ENCODE data around the gene MRPL9. TPM values are rescaled to one million over a fixed set of nuclear protein-coding genes. Genes with fewer than 3 reads are reported as not detected.

Gene MRPL9
- total RNA-seq, 1 donor from 2014 or later, result 59.9 TPM

DNA sequence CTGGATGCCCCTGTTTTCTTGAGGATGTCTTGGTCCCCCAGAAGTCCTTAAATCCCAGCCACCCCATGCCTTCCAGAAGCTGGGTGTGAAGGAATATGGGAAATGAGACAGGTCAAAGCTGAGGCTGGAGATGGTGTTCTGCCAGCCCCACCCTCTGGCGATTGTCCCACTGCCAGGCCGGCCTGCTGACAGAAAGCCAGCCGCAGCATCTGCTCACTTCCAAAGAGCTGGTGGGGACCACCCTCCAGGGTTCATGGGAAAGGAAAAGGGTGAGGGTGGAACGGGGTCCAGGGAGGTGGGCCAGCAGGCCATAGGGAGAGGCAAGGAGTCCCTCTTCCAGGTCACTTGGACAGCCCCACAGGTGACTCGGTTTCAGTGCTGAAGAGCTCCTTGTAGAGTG lies 43.8 kb upstream of the MRPL9 start:
- H3K4me1 ChIP-seq, result no peaks in the 10 kb centered on the region
- H3K36me3 ChIP-seq, result no peaks in the 10 kb centered on the region
- intact Hi-C loops (cut with DNase I), result no loop called here
- DNase-seq (no peak), ATAC-seq (no peak)
- H3K27ac ChIP-seq, result no peak overlapping the region
- no peak for TF ChIP-seq CTCF (IDR thresholded peaks at IDR 0.05)
- no peak overlapping the region for H3K4me3 ChIP-seq
- no peaks in the 10 kb centered on the region for H3K9me3 ChIP-seq
- no peaks in the 10 kb centered on the region for H3K27me3 ChIP-seq (ENCODE audit: low read depth)

GRCh38 chr1:151806170-151806569 lies 42.9 kb upstream of the MRPL9 start:
- H3K9me3 ChIP-seq, result no peaks in the 10 kb centered on the region
- no peaks in the 10 kb centered on the region for H3K27me3 ChIP-seq (ENCODE audit: low read depth)
- H3K36me3 ChIP-seq, result no peaks in the 10 kb centered on the region
- no peaks in the 10 kb centered on the region for H3K4me1 ChIP-seq
- no peak for ATAC-seq
- intact Hi-C loops (cut with DNase I), result no loop called here
- no peak for TF ChIP-seq CTCF (IDR thresholded peaks at IDR 0.05)
- no peak for DNase-seq
- H3K4me3 ChIP-seq, result no peak overlapping the region
- H3K27ac ChIP-seq, result no peak overlapping the region

DNA sequence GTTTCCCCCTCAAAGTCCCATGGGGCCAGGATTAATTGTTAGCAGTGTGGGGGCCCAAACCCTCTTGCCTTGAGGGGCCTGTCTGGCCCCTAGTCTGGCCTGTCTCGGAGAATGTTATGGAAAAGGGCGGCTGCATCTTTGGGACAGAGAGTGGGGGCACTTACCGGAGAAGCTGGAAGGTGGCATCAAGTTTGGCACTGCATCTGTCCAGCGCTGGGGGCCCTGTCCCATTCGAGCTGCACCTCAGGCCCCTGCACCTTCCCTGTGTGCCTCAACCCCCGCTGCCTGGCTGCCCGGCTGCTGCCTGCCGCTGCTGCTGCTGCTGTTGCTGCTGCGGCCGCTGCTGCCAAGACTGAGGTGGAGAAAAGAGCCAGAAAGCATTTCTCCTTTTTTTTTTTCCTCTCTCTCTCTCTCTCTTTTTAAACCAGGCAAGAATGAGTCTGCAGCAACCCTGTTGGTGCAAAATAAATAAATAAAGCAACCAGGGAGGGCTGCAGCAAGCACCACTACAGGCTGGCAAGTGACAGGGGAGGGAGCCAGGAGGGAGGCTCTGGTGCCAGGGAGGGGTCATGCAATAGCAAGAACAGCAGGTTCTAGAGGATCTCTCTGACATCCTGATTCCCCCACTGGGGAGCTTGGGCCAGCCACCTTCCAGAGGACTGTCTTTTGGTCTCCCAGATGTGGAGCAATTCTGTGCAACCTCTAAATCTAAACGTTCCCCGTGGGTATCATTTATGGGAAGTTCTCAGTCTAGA lies 41.9 kb upstream of the MRPL9 start, which contains the start of gene LINGO4:
LINGO4 (minus strand) TSS at position 354 of the 755 bp plus-strand sequence. CDS start 2,715 bp downstream, outside the sequence.
- H3K9me3 ChIP-seq, result no peaks in the 10 kb centered on the region
- intact Hi-C loops (cut with DNase I), result no loop called here
- H3K27me3 ChIP-seq (ENCODE audit: low read depth), result no peaks in the 10 kb centered on the region
- no peaks in the 10 kb centered on the region for H3K4me1 ChIP-seq
- H3K36me3 ChIP-seq, result no peaks in the 10 kb centered on the region
- no peak within 1 kb of the TSS for H3K4me3 ChIP-seq
- no peak for TF ChIP-seq CTCF (IDR thresholded peaks at IDR 0.05)
- no peak for ATAC-seq
- DNase-seq, result no peak
- H3K27ac ChIP-seq, result no peak within 1 kb of the TSS

DNA sequence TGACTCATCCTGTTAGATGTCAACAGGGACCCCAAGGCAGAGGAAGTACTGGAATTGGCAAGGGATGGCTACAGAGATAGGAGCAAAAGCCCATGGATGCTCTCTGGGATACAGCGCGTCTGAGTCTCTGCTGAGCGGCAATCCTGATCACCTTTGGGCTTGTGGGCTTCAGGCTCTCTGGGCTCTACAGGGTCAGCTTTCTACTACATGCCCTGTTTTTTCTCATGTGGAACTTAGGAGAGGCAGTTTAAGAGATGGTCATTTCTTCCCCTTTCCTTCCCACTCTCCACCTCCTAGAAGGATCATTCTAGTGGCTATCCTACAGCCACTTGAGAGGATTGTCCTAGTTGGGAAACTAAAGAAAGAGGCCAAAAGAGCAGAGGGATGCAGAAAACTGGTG lies 40.6 kb upstream of the MRPL9 start:
- intact Hi-C loops (cut with DNase I), result no loop called here
- H3K4me1 ChIP-seq, result no peaks in the 10 kb centered on the region
- DNase-seq (no peak), ATAC-seq (no peak)
- no peak overlapping the region for H3K4me3 ChIP-seq
- H3K27ac ChIP-seq, result no peak overlapping the region
- no peaks in the 10 kb centered on the region for H3K36me3 ChIP-seq
- TF ChIP-seq CTCF (IDR thresholded peaks at IDR 0.05), result no peak
- H3K9me3 ChIP-seq, result no peaks in the 10 kb centered on the region
- no peaks in the 10 kb centered on the region for H3K27me3 ChIP-seq (ENCODE audit: low read depth)

DNA sequence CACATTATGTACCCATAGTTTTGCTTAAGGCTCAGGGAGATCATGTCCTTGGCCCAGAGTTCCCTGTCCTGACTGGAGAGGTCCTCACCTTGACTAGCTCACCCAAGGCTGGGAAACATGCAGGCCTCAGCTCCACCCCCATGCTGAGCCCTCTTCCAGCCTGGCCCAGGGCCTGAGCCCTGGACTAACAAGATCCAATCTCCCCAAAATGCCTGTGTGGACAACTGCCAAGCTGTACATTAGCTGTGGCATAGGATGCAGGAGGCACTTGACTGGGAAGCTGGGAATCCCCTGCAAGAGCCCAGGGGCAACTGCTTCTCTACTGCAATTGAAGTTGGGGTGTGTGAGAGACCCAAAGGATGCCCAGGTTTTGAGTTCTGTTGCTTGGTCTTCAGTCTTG lies 39.9 kb upstream of the MRPL9 start:
- intact Hi-C loops (cut with DNase I), result no loop called here
- no peak for TF ChIP-seq CTCF (IDR thresholded peaks at IDR 0.05)
- Histone ChIP-seq H3K36me3 (no peaks in the 10 kb centered on the region), H3K9me3 (no peaks in the 10 kb centered on the region), H3K27ac (no peak overlapping the region), H3K4me3 (no peak overlapping the region), H3K4me1 (no peaks in the 10 kb centered on the region), H3K27me3 (ENCODE audit: low read depth) (no peaks in the 10 kb centered on the region)
- no peak for ATAC-seq
- no peak for DNase-seq
